HEK293T (cell line): Measurements from ENCODE around the gene NTF3.

Experiments used
- BHLHE40 ChIP-seq: fragments of 450-650 bp; IDR thresholded peaks from 2 replicates; pipeline ENCODE4 v1.6.1; 2016; ENCODE audit warnings: mild to moderate bottlenecking, moderate library complexity, borderline replicate concordance
- CTBP1 ChIP-seq: fragments of 450-650 bp; IDR thresholded peaks from 2 replicates; pipeline ENCODE4 v1.6.1; 2016; ENCODE audit warnings: borderline replicate concordance
- FOXA1 ChIP-seq: fragments of 450-650 bp; IDR thresholded peaks from 2 replicates; pipeline ENCODE4 v1.6.1; 2016; ENCODE audit warnings: mild to moderate bottlenecking
- FOXK2 ChIP-seq: fragments of 450-650 bp; IDR thresholded peaks from 2 replicates; pipeline ENCODE4 v1.6.1; 2016; ENCODE audit warnings: mild to moderate bottlenecking
- FOXM1 ChIP-seq: fragments of 450-650 bp; IDR thresholded peaks from 2 replicates; pipeline ENCODE4 v1.6.1; 2017; ENCODE audit warnings: mild to moderate bottlenecking, borderline replicate concordance
- HDGF ChIP-seq: fragments of 450-650 bp; IDR thresholded peaks from 2 replicates; pipeline ENCODE4 v1.6.1; 2017; ENCODE audit warnings: antibody characterized with exemption, borderline replicate concordance
- PKNOX1 ChIP-seq: fragments of 450-650 bp; IDR thresholded peaks from 2 replicates; pipeline ENCODE4 v1.6.1; 2016
- SP1 ChIP-seq: fragments of 450-650 bp; IDR thresholded peaks from 2 replicates; pipeline ENCODE4 v1.6.1; 2017
- SUZ12 ChIP-seq: fragments of 450-650 bp; IDR thresholded peaks from 2 replicates; pipeline ENCODE4 v1.6.1; 2016; ENCODE audit warnings: mild to moderate bottlenecking
- TARDBP ChIP-seq: fragments of 450-650 bp; IDR thresholded peaks from 2 replicates; pipeline ENCODE4 v1.6.1; 2016
- ZNF384 ChIP-seq: fragments of 450-650 bp; IDR thresholded peaks from 2 replicates; pipeline ENCODE4 v1.6.1; 2016

- TF ChIP-seq TARDBP, result no peak
- TF ChIP-seq CTBP1, result no peak
- no peak for TF ChIP-seq SUZ12
- TF ChIP-seq FOXA1, result no peak
- no peak for TF ChIP-seq SP1
- TF ChIP-seq ZNF384, result no peak
- TF ChIP-seq PKNOX1, result no peak
- no peak for TF ChIP-seq HDGF
- no peak for TF ChIP-seq BHLHE40
- TF ChIP-seq FOXM1, result no peak
- no peak for TF ChIP-seq FOXK2
Observed at GRCh38 chr12:5533368-5533767, 101.5 kb downstream of the NTF3 start.
